BE2C (cell line): ENCODE measurements around the gene RBM47.

Experiments
- DNase-seq: peaks from one replicate; pipeline ENCODE4 v3.0.0-alpha.2; 2020
- H3K27me3 ChIP-seq: fragments of 250-450 bp; sonication (Bioruptor Pico); 2 replicates; pipeline ENCODE4 v1.5.1; 2020; ENCODE audit warnings: mild to moderate bottlenecking
- H3K36me3 ChIP-seq: fragments of 250-450 bp; sonication (Bioruptor Pico); 2 replicates; pipeline ENCODE4 v1.5.1; 2020; ENCODE audit warnings: mild to moderate bottlenecking
- H3K4me1 ChIP-seq: fragments of 250-450 bp; sonication (Bioruptor Pico); 2 replicates; pipeline ENCODE4 v1.5.1; 2020
- H3K4me3 ChIP-seq: 2 replicates; pipeline ENCODE4 v1.5.1; 2011; ENCODE audit warnings: low read depth, low read length
- H3K9me3 ChIP-seq: fragments of 250-450 bp; sonication (Bioruptor Pico); 2 replicates; pipeline ENCODE4 v1.5.1; 2020
- TF ChIP-seq, protein P1 (sequence below): IDR thresholded peaks from 2 replicates; pipeline ENCODE4 v1.5.1; 2012; ENCODE audit warnings: mild to moderate bottlenecking, low read depth, low read length

The RBM47 gene

GRCh38 chr4:40621229-40621591, 8.5 kb downstream of the RBM47 start:
- no peak for DNase-seq
- H3K4me1 ChIP-seq: no peaks in the 10 kb centered on the region

GRCh38 chr4:40619600-40619999, 10.1 kb downstream of the RBM47 start:
- DNase-seq: no peak
- Histone ChIP-seq H3K4me1 (no peaks in the 10 kb centered on the region), H3K27me3 (no peaks in the 10 kb centered on the region), H3K4me3 (no peak overlapping the region), H3K9me3 (no peaks in the 10 kb centered on the region), H3K36me3 (no peaks in the 10 kb centered on the region)
- TF ChIP-seq, protein P1, sequence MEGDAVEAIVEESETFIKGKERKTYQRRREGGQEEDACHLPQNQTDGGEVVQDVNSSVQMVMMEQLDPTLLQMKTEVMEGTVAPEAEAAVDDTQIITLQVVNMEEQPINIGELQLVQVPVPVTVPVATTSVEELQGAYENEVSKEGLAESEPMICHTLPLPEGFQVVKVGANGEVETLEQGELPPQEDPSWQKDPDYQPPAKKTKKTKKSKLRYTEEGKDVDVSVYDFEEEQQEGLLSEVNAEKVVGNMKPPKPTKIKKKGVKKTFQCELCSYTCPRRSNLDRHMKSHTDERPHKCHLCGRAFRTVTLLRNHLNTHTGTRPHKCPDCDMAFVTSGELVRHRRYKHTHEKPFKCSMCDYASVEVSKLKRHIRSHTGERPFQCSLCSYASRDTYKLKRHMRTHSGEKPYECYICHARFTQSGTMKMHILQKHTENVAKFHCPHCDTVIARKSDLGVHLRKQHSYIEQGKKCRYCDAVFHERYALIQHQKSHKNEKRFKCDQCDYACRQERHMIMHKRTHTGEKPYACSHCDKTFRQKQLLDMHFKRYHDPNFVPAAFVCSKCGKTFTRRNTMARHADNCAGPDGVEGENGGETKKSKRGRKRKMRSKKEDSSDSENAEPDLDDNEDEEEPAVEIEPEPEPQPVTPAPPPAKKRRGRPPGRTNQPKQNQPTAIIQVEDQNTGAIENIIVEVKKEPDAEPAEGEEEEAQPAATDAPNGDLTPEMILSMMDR: no peak

More at GRCh38 chr4:40621229-40621591, 8.5 kb downstream of the RBM47 start:
- H3K27me3 ChIP-seq: no peaks in the 10 kb centered on the region
- H3K9me3 ChIP-seq: no peaks in the 10 kb centered on the region
- TF ChIP-seq, protein P1: no peak
- H3K36me3 ChIP-seq: no peaks in the 10 kb centered on the region
- H3K4me3 ChIP-seq: no peak overlapping the region

- Histone ChIP-seq H3K27me3 (no peaks in the 10 kb centered on the region), H3K9me3 (no peaks in the 10 kb centered on the region), H3K36me3 (no peaks in the 10 kb centered on the region), H3K4me1 (no peaks in the 10 kb centered on the region), H3K4me3 (no peak overlapping the region)
- TF ChIP-seq, protein P1: no peak
- no peak for DNase-seq
Measured at GRCh38 chr4:40617872-40618271, 11.8 kb downstream of the RBM47 start.

DNA sequence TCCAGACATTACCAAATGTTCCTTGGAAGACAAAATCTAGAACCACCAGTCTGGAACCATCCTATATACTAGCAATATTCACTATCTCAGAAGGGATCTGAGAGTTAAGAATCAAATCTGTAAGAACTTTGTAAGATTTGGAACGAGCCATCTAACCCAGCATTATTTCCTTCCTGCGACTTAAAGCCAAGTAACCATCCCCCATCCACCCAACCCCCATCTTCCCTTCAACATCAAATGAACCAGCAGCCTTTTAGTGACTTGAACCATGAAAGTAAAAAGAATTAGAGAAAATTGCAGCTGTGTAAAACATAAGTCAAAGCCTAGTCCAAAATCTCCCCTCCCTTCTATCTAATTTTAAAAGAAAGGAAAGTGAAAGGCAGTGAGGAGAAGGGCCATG, 15.6 kb downstream of the RBM47 start:
- Histone ChIP-seq H3K27me3 (no peaks in the 10 kb centered on the region), H3K9me3 (no peaks in the 10 kb centered on the region), H3K4me1 (peaks cover 4% of the 10 kb centered on the region), H3K36me3 (no peaks in the 10 kb centered on the region), H3K4me3 (no peak overlapping the region)
- DNase-seq: no peak
- TF ChIP-seq, protein P1: no peak

DNA sequence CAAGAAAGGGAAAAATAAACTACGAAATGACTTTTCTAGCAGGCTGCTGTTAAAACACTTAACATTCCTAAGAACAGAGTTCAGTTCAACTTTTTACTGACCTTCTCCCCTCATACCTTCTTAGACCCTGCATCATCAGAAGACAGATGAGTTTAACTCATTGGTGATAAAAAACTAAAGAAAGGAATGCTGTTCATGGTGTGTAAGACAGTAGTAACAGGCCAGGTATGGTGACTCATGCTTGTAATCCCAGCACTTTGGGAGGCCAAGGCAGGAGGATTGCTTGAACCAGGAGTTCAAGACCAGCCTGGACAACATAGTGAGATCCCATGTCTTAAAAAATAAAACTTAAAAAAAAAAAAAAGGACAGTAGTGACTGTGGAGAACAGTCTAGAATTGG, 16.2 kb downstream of the RBM47 start:
- Histone ChIP-seq H3K27me3 (no peaks in the 10 kb centered on the region), H3K4me3 (no peak overlapping the region), H3K36me3 (no peaks in the 10 kb centered on the region), H3K4me1 (peaks cover 4% of the 10 kb centered on the region), H3K9me3 (no peaks in the 10 kb centered on the region)
- TF ChIP-seq, protein P1: no peak
- no peak for DNase-seq

DNA sequence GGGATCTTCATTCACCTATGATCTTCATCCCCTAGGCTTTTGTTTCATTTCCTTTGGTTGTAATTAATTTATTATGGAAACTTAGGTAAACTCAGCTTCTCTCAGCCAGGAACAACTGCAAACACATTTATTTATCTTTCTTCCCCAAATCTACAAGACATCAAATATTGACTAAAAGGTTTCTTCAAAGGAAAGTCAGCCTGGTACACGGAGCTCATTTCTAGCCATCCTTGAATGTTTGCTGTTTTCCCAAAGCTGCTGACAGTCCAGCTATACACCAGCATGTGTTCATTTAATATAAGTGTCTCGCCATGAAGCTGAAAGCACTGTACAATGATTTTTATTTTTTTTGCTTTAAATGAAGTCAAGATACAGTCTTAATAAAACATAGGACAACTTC, 16.8 kb downstream of the RBM47 start:
- Histone ChIP-seq H3K36me3 (no peaks in the 10 kb centered on the region), H3K4me3 (no peak overlapping the region), H3K27me3 (no peaks in the 10 kb centered on the region), H3K9me3 (no peaks in the 10 kb centered on the region), H3K4me1 (peaks cover 4% of the 10 kb centered on the region)
- TF ChIP-seq, protein P1: no peak
- DNase-seq: no peak
